A549 (cell line): Measurements from ENCODE around the gene HMG20B. TPM values are rescaled to one million over a fixed set of nuclear protein-coding genes. Genes with fewer than 3 reads are reported as not detected.

Source experiments
- ATAC-seq, 2 experiments: fragments of 200-7000 bp in 1 of 2; fragments of >200 bp in 1 of 2; cut with Nextera tagmentation in 1 of 2; cut with Tn5 transposase in 1 of 2; 3 replicates each; pipeline versions ENCODE4 v1.8.0 to v1.9.1; 2018 to 2020; ENCODE audit warnings: mild to moderate bottlenecking in 1 of 2, moderate library complexity in 1 of 2
- CTCF ChIA-PET: fragments of 300-600 bp; sonication (Branson Sonifier 250); formaldehyde crosslinking; extraction: SDS; loops from one replicate; lab custom pipeline; 2021; ENCODE audit warnings: antibody characterized with exemption, inconsistent platforms; lab: Yijun Ruan, JAX
- POLR2A ChIA-PET: fragments of 350-600 bp; formaldehyde crosslinking; extraction: SDS; loops from one replicate; lab custom pipeline; 2021; ENCODE audit warnings: antibody characterized with exemption, inconsistent platforms; lab: Yijun Ruan, JAX
- DNase-seq, 2 experiments: peaks; one replicate each; pipeline versions ENCODE4 v3.0.0 to v3.0.0-alpha.2; 2011 to 2016; ENCODE audit warnings: low read depth in 1 of 2, low spot score in 1 of 2
- FAIRE-seq: peaks from 2 replicates; lab custom pipeline; 2011; peaks lifted over from hg19 to GRCh38; lab: Jason Lieb, UNC
- H3K27ac ChIP-seq, 2 experiments: fragments of >200 bp; sonication (Bioruptor Twin); formaldehyde crosslinking; 3 replicates each; pipeline ENCODE4 v1.5.1; 2016 to 2017
- H3K4me1 ChIP-seq: fragments of >200 bp; sonication (Bioruptor Twin); formaldehyde crosslinking; 3 replicates; pipeline ENCODE4 v1.6.1; 2016
- H3K4me2 ChIP-seq: fragments of >200 bp; sonication (Bioruptor Twin); formaldehyde crosslinking; 3 replicates; pipeline ENCODE4 v1.6.1; 2016
- H3K4me3 ChIP-seq: fragments of >200 bp; sonication (Bioruptor Twin); formaldehyde crosslinking; 3 replicates; pipeline ENCODE4 v1.5.1; 2016
- H3K9me3 ChIP-seq: fragments of >200 bp; sonication (Bioruptor Twin); formaldehyde crosslinking; 3 replicates; pipeline ENCODE4 v1.6.1; 2016
- BCL3 ChIP-seq: fragments of >200 bp; sonication (Bioruptor Twin); formaldehyde crosslinking; IDR thresholded peaks from 3 replicates; pipeline ENCODE4 v1.6.1; 2016
- CBX2 ChIP-seq: fragments of 200-600 bp; sonication (generic); IDR thresholded peaks from 2 replicates; pipeline ENCODE4 v1.6.1; 2016; ENCODE audit warnings: low read depth, mild to moderate bottlenecking, borderline replicate concordance
- CTCF ChIP-seq: fragments of >200 bp; sonication (Bioruptor Twin); formaldehyde crosslinking; IDR thresholded peaks from 3 replicates; pipeline ENCODE4 v1.5.1; 2016
- EHF ChIP-seq: fragments of 250-450 bp; sonication (Bioruptor Pico); IDR thresholded peaks from 2 replicates; pipeline ENCODE4 v1.5.0; 2020; ENCODE audit warnings: mild to moderate bottlenecking
- EHMT2 ChIP-seq: fragments of 200-600 bp; sonication (generic); IDR thresholded peaks from 2 replicates; pipeline ENCODE4 v1.6.1; 2016; ENCODE audit warnings: antibody characterized with exemption, low read depth, mild to moderate bottlenecking, moderate library complexity
- ELK1 ChIP-seq: fragments of 150-350 bp; IDR thresholded peaks from 2 replicates; pipeline ENCODE4 v1.6.1; 2014; ENCODE audit warnings: low read depth, mild to moderate bottlenecking, low read length
- FOSB ChIP-seq: fragments of 250-450 bp; sonication (Bioruptor Pico); IDR thresholded peaks from 2 replicates; pipeline ENCODE4 v1.5.0; 2020; ENCODE audit warnings: mild to moderate bottlenecking, moderate library complexity
- HES2 ChIP-seq: fragments of >200 bp; sonication (Bioruptor Twin); formaldehyde crosslinking; IDR thresholded peaks from 2 replicates; pipeline ENCODE4 v1.6.1; 2016
- HEYL ChIP-seq: fragments of 250-450 bp; sonication (Bioruptor Pico); IDR thresholded peaks from 2 replicates; pipeline ENCODE4 v1.8.0; 2021; ENCODE audit warnings: mild to moderate bottlenecking, moderate library complexity
- MAZ ChIP-seq: fragments of 150-350 bp; IDR thresholded peaks from 2 replicates; pipeline ENCODE4 v1.6.1; 2014; ENCODE audit warnings: antibody characterized with exemption, low read depth, low read length, borderline replicate concordance
- NFE2L2 ChIP-seq: fragments of 150-350 bp; conservative IDR thresholded peaks from 2 replicates; pipeline ENCODE4 v1.6.1; 2014; ENCODE audit warnings: low read length
- NPAS2 ChIP-seq: fragments of 250-450 bp; sonication (Bioruptor Pico); IDR thresholded peaks from 2 replicates; pipeline ENCODE4 v1.8.0; 2022; ENCODE audit warnings: mild to moderate bottlenecking, moderate library complexity, borderline replicate concordance
- PBX3 ChIP-seq: IDR thresholded peaks from 2 replicates; pipeline ENCODE4 v1.6.1; 2012
- POLR2A ChIP-seq: IDR thresholded peaks from 2 replicates; pipeline ENCODE4 v1.6.1; 2012; ENCODE audit warnings: mild to moderate bottlenecking, low read length
- POLR2AphosphoS2 ChIP-seq: conservative IDR thresholded peaks from 2 replicates; pipeline ENCODE4 v1.6.1; 2012; ENCODE audit warnings: low read length, improper control_type of control experiment, inconsistent platforms
- RAD21 ChIP-seq, 2 experiments: fragments of >200 bp in 1 of 2; sonication (Bioruptor Twin) in 1 of 2; formaldehyde crosslinking in 1 of 2; IDR thresholded peaks in 1 of 2; conservative IDR thresholded peaks in 1 of 2; 2 replicates in 1 of 2; 3 replicates in 1 of 2; pipeline ENCODE4 v1.6.1; 2012 to 2018; ENCODE audit warnings: inconsistent platforms in 1 of 2
- RARB ChIP-seq: fragments of 250-450 bp; sonication (Bioruptor Pico); IDR thresholded peaks from 2 replicates; pipeline ENCODE4 v1.8.0; 2021; ENCODE audit warnings: mild to moderate bottlenecking, moderate library complexity
- RCOR1 ChIP-seq: fragments of 150-350 bp; IDR thresholded peaks from 2 replicates; pipeline ENCODE4 v1.6.1; 2014; ENCODE audit warnings: antibody characterized with exemption, low read length, low read depth
- SMC3 ChIP-seq: fragments of >200 bp; sonication (Bioruptor Twin); formaldehyde crosslinking; IDR thresholded peaks from 3 replicates; pipeline ENCODE4 v1.6.1; 2018; ENCODE audit warnings: inconsistent platforms
- TFCP2L1 ChIP-seq: fragments of 250-450 bp; sonication (Bioruptor Pico); IDR thresholded peaks from 2 replicates; pipeline ENCODE4 v1.5.0; 2021; ENCODE audit warnings: mild to moderate bottlenecking
- ZC3H11A ChIP-seq: fragments of 450-650 bp; IDR thresholded peaks from 2 replicates; pipeline ENCODE4 v1.6.1; 2014; ENCODE audit warnings: antibody characterized with exemption, mild to moderate bottlenecking
- ZFP36 ChIP-seq: fragments of 450-650 bp; IDR thresholded peaks from 2 replicates; pipeline ENCODE4 v1.6.1; 2014; ENCODE audit warnings: borderline replicate concordance; ENCODE audit not compliant: partially characterized antibody
- ZNF302 ChIP-seq: fragments of 250-450 bp; sonication (Bioruptor Pico); IDR thresholded peaks from 2 replicates; pipeline ENCODE4 v1.9.0; 2021; ENCODE audit warnings: inconsistent platforms, mild to moderate bottlenecking, moderate library complexity
- WGBS: methylation state at CpG from one replicate; pipeline ENCODE4 v1.1.6; 2017; ENCODE audit errors: missing lambda C conversion rate; 5-methylcytosine and 5-hydroxymethylcytosine counted together
- polyA plus RNA-seq, 4 experiments: library from polyadenylated mRNA; depleted of rRNA in 3 of 4; stranded (reverse); fragments of >200 nt; fragmentation: RNase III in 1 of 4; extraction: RNeasy Plus Mini Kit Qiagen cat#74134 plus additional on column Dnase treatment in 1 of 4; gene quantifications; 2 replicates in 3 of 4; 3 replicates in 1 of 4; pipeline ENCODE4 v1.2.3, GENCODE V29; 2011 to 2017

Gene HMG20B
- polyA plus RNA-seq, 2 of the 4 experiments (the other 2 are of a cell fraction) = 24.2 to 47.1 TPM

GRCh38 chr19:3586127-3586626 lies 13.4 kb downstream of the HMG20B start:
- 67% methylated on average over 3 of the region's 16 CpGs for WGBS

GRCh38 chr19:3586707-3587346 lies 14.1 kb downstream of the HMG20B start:
- H3K4me1 ChIP-seq = peaks cover 11% of the 10 kb centered on the region; the same call in 1 of the 3 replicates
- ATAC-seq (peak; percentile 44 to 55; a peak in 4 of 6 replicates), FAIRE-seq (no peak), DNase-seq (no peak)
- no peak overlapping the region for H3K27ac ChIP-seq
- peak overlapping the region; percentile 85; the same call in 1 of the 3 replicates for H3K4me2 ChIP-seq
- POLR2A ChIA-PET = no interaction called here
- no peak overlapping the region for H3K4me3 ChIP-seq
- WGBS = 34% methylated on average over 16 of the region's 31 CpGs
- CTCF ChIA-PET = interaction anchor here (0.6 to 4.0 kb wide), 10 partner anchors 9 to 42 kb away, joined by 3 to 43 read pairs (median 4); no protein-coding TSS in a partner anchor
- TF ChIP-seq BCL3 (no peak), PBX3 (no peak), RCOR1 (no peak), ZFP36 (no peak), EHF (no peak), HEYL (CRISPR knock-in tag) (no peak), CTCF (no peak), EHMT2 (no peak), ELK1 (no peak), TFCP2L1 (CRISPR knock-in tag) (no peak), CBX2 (no peak), NPAS2 (CRISPR knock-in tag) (no peak), POLR2A (no peak), RAD21 (conservative IDR thresholded peaks at IDR 0.05 in 1 of 2, IDR thresholded peaks at IDR 0.05 in 1 of 2) (no peak), RARB (CRISPR knock-in tag) (no peak), ZNF302 (CRISPR knock-in tag) (no peak), NFE2L2 (no peak), FOSB (CRISPR knock-in tag) (no peak), POLR2AphosphoS2 (no peak)
- peaks cover 8% of the 10 kb centered on the region; the same call in 2 of the 3 replicates for H3K9me3 ChIP-seq

More at GRCh38 chr19:3586127-3586626, 13.4 kb downstream of the HMG20B start:
- CTCF ChIA-PET = interaction anchor here (0.6 to 4.0 kb wide), 15 partner anchors 10 to 101 kb away, joined by 3 to 43 read pairs (median 3); no protein-coding TSS in a partner anchor
- H3K4me2 ChIP-seq = peak overlapping the region; percentile 85
- FAIRE-seq = no peak
- peaks cover 11% of the 10 kb centered on the region; the same call in 1 of the 3 replicates for H3K4me1 ChIP-seq
- POLR2A ChIA-PET = no interaction called here
- peaks cover 5% of the 10 kb centered on the region; the same call in 2 of the 3 replicates for H3K9me3 ChIP-seq
- TF ChIP-seq CTCF (peak; percentile 46), POLR2A (no peak), MAZ (no peak), HES2 (no peak), EHMT2 (no peak), RAD21 (conservative IDR thresholded peaks at IDR 0.05 in 1 of 2, IDR thresholded peaks at IDR 0.05 in 1 of 2) (peak; percentile 44 to 51; a peak in 3 of 5 replicates), ZFP36 (no peak), ZC3H11A (no peak), EHF (no peak), SMC3 (peak; percentile 43; the same call in 2 of the 3 replicates), TFCP2L1 (CRISPR knock-in tag) (no peak)
- peak in 1 of 2 experiments; percentile 51; a peak in 3 of 6 replicates for ATAC-seq
- no peak for DNase-seq
- peak overlapping the region in 1 of 2 experiments; percentile 81; a peak in 3 of 6 replicates for H3K27ac ChIP-seq
- H3K4me3 ChIP-seq = peak overlapping the region; percentile 34; the same call in 2 of the 3 replicates
